ENCODE results near the gene UGCG. TPM values are rescaled to one million over a fixed set of nuclear protein-coding genes. Genes with fewer than 3 reads are reported as not detected.

UGCG gene
- total and polyA plus RNA-seq, 9 of the 15 experiments (the other 6 are each of a cell fraction or from before 2014, with no cell fraction given), result 20.0 to 40.3 (median 29.2) TPM

GRCh38 chr9:111900858-111901612, 4.4 kb downstream of the UGCG start (continued):
- TF ChIP-seq, protein P1, sequence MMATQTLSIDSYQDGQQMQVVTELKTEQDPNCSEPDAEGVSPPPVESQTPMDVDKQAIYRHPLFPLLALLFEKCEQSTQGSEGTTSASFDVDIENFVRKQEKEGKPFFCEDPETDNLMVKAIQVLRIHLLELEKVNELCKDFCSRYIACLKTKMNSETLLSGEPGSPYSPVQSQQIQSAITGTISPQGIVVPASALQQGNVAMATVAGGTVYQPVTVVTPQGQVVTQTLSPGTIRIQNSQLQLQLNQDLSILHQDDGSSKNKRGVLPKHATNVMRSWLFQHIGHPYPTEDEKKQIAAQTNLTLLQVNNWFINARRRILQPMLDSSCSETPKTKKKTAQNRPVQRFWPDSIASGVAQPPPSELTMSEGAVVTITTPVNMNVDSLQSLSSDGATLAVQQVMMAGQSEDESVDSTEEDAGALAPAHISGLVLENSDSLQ (IDR thresholded peaks at IDR 0.05), result 0 out of 2 replicates have a peak, but pooled peaks have one; percentile 10
- TF ChIP-seq NR2C1 (IDR thresholded peaks at IDR 0.05) (no peak), NR2C1 (tag; IDR thresholded peaks at IDR 0.05) (no peak), CBFA2T2 (conservative IDR thresholded peaks at IDR 0.05) (peak; percentile 91), ZBTB8A (IDR thresholded peaks at IDR 0.05; ENCODE audit: partially characterized antibody) (no peak), ZNF644 (tag; IDR thresholded peaks at IDR 0.05; ENCODE audit: low read depth) (no peak), SAP30 (IDR thresholded peaks at IDR 0.05; ENCODE audit: borderline replicate concordance, insufficient read depth, low read depth, low read length, poor library complexity, severe bottlenecking) (no peak), PHB2 (IDR thresholded peaks at IDR 0.05; ENCODE audit: low read depth) (no peak; the same call in 1 of the 2 replicates), ZBTB33 (CRISPR knock-in tag; IDR thresholded peaks at IDR 0.05) (no peak), CREM (IDR thresholded peaks at IDR 0.05; ENCODE audit: low read depth) (peak; percentile 26; the same call in 1 of the 2 replicates), MAFF (IDR thresholded peaks at IDR 0.05; ENCODE audit: low read length) (peak; percentile 71; the same call in 1 of the 2 replicates), CTBP1 (IDR thresholded peaks at IDR 0.05; ENCODE audit: borderline replicate concordance) (peak; percentile 45; the same call in 1 of the 2 replicates), NCOA1 (IDR thresholded peaks at IDR 0.05; ENCODE audit: low read depth) (peak; percentile 73; the same call in 1 of the 2 replicates), PTBP1 (IDR thresholded peaks at IDR 0.05; ENCODE audit: low read depth, low read length) (no peak), PATZ1 (CRISPR knock-in tag; IDR thresholded peaks at IDR 0.05; ENCODE audit: borderline replicate concordance) (no peak), TCF15 (CRISPR knock-in tag; IDR thresholded peaks at IDR 0.05) (no peak), NUFIP1 (IDR thresholded peaks at IDR 0.05; ENCODE audit: partially characterized antibody) (no peak), CREB1 (IDR thresholded peaks at IDR 0.05) (peak; percentile 45; the same call in 1 of the 2 replicates), CREB1 (CRISPR knock-in tag; IDR thresholded peaks at IDR 0.05) (no peak), ERF (CRISPR knock-in tag; IDR thresholded peaks at IDR 0.05) (no peak)
